ENCODE results near the gene AMZ2.

Gene AMZ2

GRCh38 chr17:68290955-68291835 lies 43.4 kb downstream of the AMZ2 start, which contains the start of the genes ARSG and SLC16A6:
Gene ARSG (plus strand): TSS chr17:68291495. CDS start chr17:68307494, 15,999 bp downstream.
Gene SLC16A6 (minus strand): TSS chr17:68291127. CDS start chr17:68278320, 12,807 bp downstream.
- peak within 1 kb of the TSS; percentile 66 to 68 for H3K4me3 ChIP-seq (replicated peaks in 1 of 2; ENCODE audit: low read depth in 2 of 2, low read length in 2 of 2)
- DNase-seq (ENCODE audit: low read depth in 2 of 2): peak; percentile 44 to 46
- TF ChIP-seq CTCF (IDR thresholded peaks at IDR 0.05; ENCODE audit: low read depth, low read length): no peak

- peak; percentile 60 to 76 for DNase-seq (ENCODE audit: low read depth in 2 of 2)
- TF ChIP-seq CTCF (IDR thresholded peaks at IDR 0.05; ENCODE audit: low read depth, low read length): no peak
Measured at GRCh38 chr17:68291836-68292688, 44.2 kb downstream of the AMZ2 start.

GRCh38 chr17:68292689-68293040 lies 44.8 kb downstream of the AMZ2 start:
- TF ChIP-seq CTCF (IDR thresholded peaks at IDR 0.05; ENCODE audit: low read depth, low read length): no peak
- DNase-seq (ENCODE audit: low read depth in 2 of 2): no peak
- no peak overlapping the region for H3K4me3 ChIP-seq (replicated peaks in 1 of 2; ENCODE audit: low read depth in 2 of 2, low read length in 2 of 2)

More at GRCh38 chr17:68291836-68292688, 44.2 kb downstream of the AMZ2 start:
- peak overlapping the region; percentile 66 to 68 for H3K4me3 ChIP-seq (replicated peaks in 1 of 2; ENCODE audit: low read depth in 2 of 2, low read length in 2 of 2)

- TF ChIP-seq CTCF (IDR thresholded peaks at IDR 0.05; ENCODE audit: low read depth, low read length): no peak
- DNase-seq (ENCODE audit: low read depth in 2 of 2): no peak
- H3K4me3 ChIP-seq (replicated peaks in 1 of 2; ENCODE audit: low read depth in 2 of 2, low read length in 2 of 2): no peak overlapping the region
Measured at GRCh38 chr17:68293490-68294195, 45.8 kb downstream of the AMZ2 start.

GRCh38 chr17:68294196-68294555 lies 46.3 kb downstream of the AMZ2 start:
- no peak for DNase-seq (ENCODE audit: low read depth in 2 of 2)
- H3K4me3 ChIP-seq (replicated peaks in 1 of 2; ENCODE audit: low read depth in 2 of 2, low read length in 2 of 2): no peak overlapping the region
- TF ChIP-seq CTCF (IDR thresholded peaks at IDR 0.05; ENCODE audit: low read depth, low read length): no peak

- no peak for DNase-seq (ENCODE audit: low read depth in 2 of 2)
- no peak for TF ChIP-seq CTCF (IDR thresholded peaks at IDR 0.05; ENCODE audit: low read depth, low read length)
- no peak overlapping the region for H3K4me3 ChIP-seq (replicated peaks in 1 of 2; ENCODE audit: low read depth in 2 of 2, low read length in 2 of 2)
Measured at GRCh38 chr17:68294617-68295016, 46.8 kb downstream of the AMZ2 start.
